Measurements from ENCODE around the gene LRFN2. TPM values are rescaled to one million over a fixed set of nuclear protein-coding genes. Genes with fewer than 3 reads are reported as not detected.

Gene LRFN2
- total and polyA plus RNA-seq, 2 experiments from 2014 or later, result 0.29 to 2.5 TPM

GRCh38 chr6:40555092-40555491, 32.1 kb downstream of the LRFN2 start:
- Histone ChIP-seq H3K79me2 (replicated peaks; ENCODE audit: insufficient read depth) (no peaks in the 10 kb centered on the region), H3K4me3 (no peak overlapping the region), H4K20me1 (replicated peaks; ENCODE audit: insufficient read depth) (no peaks in the 10 kb centered on the region), H3K4me1 (ENCODE audit: insufficient read depth) (peaks cover 11% of the 10 kb centered on the region; the same call in 1 of the 2 replicates), H3K4me2 (no peak overlapping the region), H3K27ac (ENCODE audit: low read depth) (no peak overlapping the region), H3F3A (replicated peaks; ENCODE audit: low read depth) (no peaks in the 10 kb centered on the region), H3K27me3 (ENCODE audit: insufficient read depth) (no peaks in the 10 kb centered on the region), H2AFZ (no peak overlapping the region), H3K9me2 (ENCODE audit: insufficient read depth) (0 out of 2 replicates have a peak, but pooled peaks cover 6% of the 10 kb centered on the region), H3K36me3 (ENCODE audit: insufficient read depth) (no peaks in the 10 kb centered on the region)
- Mint-ChIP-seq H3K4me1 (peaks cover 73% of the 10 kb centered on the region), H3K9me3 (no peaks in the 10 kb centered on the region; the same call in 2 of the 3 replicates), H3K4me3 (no peak overlapping the region), H3K27me3 (ENCODE audit: insufficient read depth, low read depth, poor library complexity) (peaks cover 15% of the 10 kb centered on the region), H3K36me3 (ENCODE audit: low read depth) (peaks cover 7% of the 10 kb centered on the region; the same call in 1 of the 3 replicates), H3K27ac (no peak overlapping the region)
- DNase-seq (ENCODE audit: low spot score), result no peak
- ATAC-seq, result no peak
- TF ChIP-seq EZH2phosphoT487 (IDR thresholded peaks at IDR 0.05; ENCODE audit: unreplicated experiment) (no peak), ZNF114 (CRISPR knock-in tag; IDR thresholded peaks at IDR 0.05) (no peak), NANOG (IDR thresholded peaks at IDR 0.05; ENCODE audit: borderline replicate concordance) (no peak), CREB1 (CRISPR knock-in tag; IDR thresholded peaks at IDR 0.05; ENCODE audit: low read depth) (no peak), CTCF (conservative IDR thresholded peaks at IDR 0.05; ENCODE audit: low read depth in 2 of 2) (no peak), ZNF331 (CRISPR knock-in tag; IDR thresholded peaks at IDR 0.05; ENCODE audit: low read depth) (no peak), STAT1 (IDR thresholded peaks at IDR 0.05; ENCODE audit: unreplicated experiment) (no peak), JUNB (IDR thresholded peaks at IDR 0.05; ENCODE audit: unreplicated experiment) (no peak), POLR2AphosphoS5 (IDR thresholded peaks at IDR 0.05; ENCODE audit: low read depth) (no peak), ETS1 (IDR thresholded peaks at IDR 0.05) (no peak), REST (IDR thresholded peaks at IDR 0.05; ENCODE audit: unreplicated experiment) (no peak), EZH2 (IDR thresholded peaks at IDR 0.05; ENCODE audit: low read depth, unreplicated experiment) (no peak)

All from GM23338 (cell line).